Ovary (tissue), 9 donors: ENCODE results near the gene RPS6KA5. TPM values are rescaled to one million over a fixed set of nuclear protein-coding genes. Genes with fewer than 3 reads are reported as not detected.

Source experiments
- DNase-seq, 5 donors: peaks; one replicate each; pipeline ENCODE4 v3.0.0-alpha.2; 2019 to 2020
- H3K27ac ChIP-seq, 2 donors: fragments of 200-600 bp; one replicate each; pipeline versions ENCODE4 v1.5.1 to v1.8.0; 2019 to 2022
- H3K27me3 ChIP-seq: fragments of 200-600 bp; one replicate; pipeline ENCODE4 v1.8.0; 2022
- H3K36me3 ChIP-seq: fragments of 200-600 bp; sonication (generic); one replicate; pipeline ENCODE4 v1.5.1; 2019
- H3K4me1 ChIP-seq: one replicate; pipeline ENCODE4 v1.8.1; 2013; ENCODE audit warnings: mild to moderate bottlenecking, moderate library complexity; ENCODE audit not compliant: insufficient read depth
- H3K4me3 ChIP-seq: fragments of 200-600 bp; sonication (generic); one replicate; pipeline ENCODE4 v1.5.1; 2017
- H3K9me3 ChIP-seq, 2 donors: fragments of 200-600 bp in 1 of 2; sonication (generic) in 1 of 2; one replicate each; pipeline versions ENCODE4 v1.5.1 to v1.8.1; 2013 to 2019; ENCODE audit warnings: mild to moderate bottlenecking in 1 of 2, moderate library complexity in 1 of 2
- CTCF ChIP-seq, 3 donors: fragments of 450-650 bp in 2 of 3; fragments of 200-600 bp in 1 of 3; IDR thresholded peaks; one replicate each; pipeline versions ENCODE4 v1.5.1 to v1.8.0; 2016 to 2022; ENCODE audit warnings: antibody characterized with exemption in 3 of 3, mild to moderate bottlenecking in 1 of 3
- EP300 ChIP-seq: sonication (generic); formaldehyde crosslinking; IDR thresholded peaks from one replicate; pipeline ENCODE4 v1.6.1; 2017; ENCODE audit warnings: antibody characterized with exemption
- POLR2A ChIP-seq: fragments of 450-650 bp; IDR thresholded peaks from one replicate; pipeline ENCODE4 v1.6.1; 2017; ENCODE audit warnings: antibody characterized with exemption, mild to moderate bottlenecking, moderate library complexity
- WGBS, 3 donors: extraction: QIAGEN DNeasy Blood & Tissue Kit in 1 of 3; methylation state at CpG; one replicate each; pipeline versions ENCODE4 v1.1.5 to v1.1.7; 2013 to 2017; 5-methylcytosine and 5-hydroxymethylcytosine counted together
- intact Hi-C, 4 donors: fragments of 100-400 bp; cut with DNase I; formaldehyde crosslinking; loops; one replicate each; pipeline versions ENCODE4 v1.11.0 to v1.15.1; 2022 to 2023
- polyA plus RNA-seq, 2 donors: library from polyadenylated mRNA; stranded (reverse); fragments of 200-250 nt in 1 of 2; fragments of 350-450 nt in 1 of 2; fragmentation: Illumina TruSeq in 1 of 2; extraction: RNeasy Lipid Tissue Mini Kit (QIAGEN cat#74804) in 1 of 2; gene quantifications; one replicate each; pipeline ENCODE4 v1.2.3, GENCODE V29; 2013 to 2014
- total RNA-seq, 7 donors: library from RNA; depleted of rRNA in 2 of 7; stranded (reverse); fragments of >200 nt in 2 of 7; fragmentation: NEBNext Ultra II Directional in 3 of 7; extraction: Animal tissue kit (Norgen Biotek cat#: 25700) in 3 of 7; gene quantifications; one replicate each; pipeline versions ENCODE4 v1.1.0 to v1.2.4, GENCODE V29; 2016 to 2023
- donor health status: DM: no; HTN: no; CAD: no; lungs with moderate emphysema.
- donor health status: DM: no; HTN: no; CAD: no.
- donor health status: Bipolar disorder and iron deficiency.
- donor health status: DM: yes; HTN: yes; CAD: no.
- donor health status: DM: no; HTN: no; CAD: no.
- donor health status: DM: yes; HTN: yes; CAD: no.

Gene RPS6KA5
- total and polyA plus RNA-seq, 9 donors, result 3.8 to 19.0 (median 8.4) TPM

- TF ChIP-seq POLR2A (no peak), EP300 (no peak), CTCF (IDR thresholded peaks at IDR 0.05) (no peak)
Observed at GRCh38 chr14:90880282-90880681, 180.2 kb downstream of the RPS6KA5 start.

GRCh38 chr14:90874599-90874998, 185.8 kb downstream of the RPS6KA5 start:
- H3K4me3 ChIP-seq, result no peak overlapping the region
- H3K9me3 ChIP-seq, result no peaks in the 10 kb centered on the region
- no peak for DNase-seq
- no peaks in the 10 kb centered on the region for H3K27me3 ChIP-seq
- intact Hi-C loops, result no loop called here
- no peak for TF ChIP-seq POLR2A
- TF ChIP-seq EP300, result no peak
- TF ChIP-seq CTCF (IDR thresholded peaks at IDR 0.05), result no peak
- WGBS, 3 donors, result 92 to 96% (median 95%) methylated on average over 5 of the region's 5 CpGs
- no peaks in the 10 kb centered on the region for H3K4me1 ChIP-seq
- H3K27ac ChIP-seq, result no peak overlapping the region
- no peaks in the 10 kb centered on the region for H3K36me3 ChIP-seq

More at GRCh38 chr14:90880282-90880681, 180.2 kb downstream of the RPS6KA5 start:
- Histone ChIP-seq H3K36me3 (no peaks in the 10 kb centered on the region), H3K27me3 (no peaks in the 10 kb centered on the region), H3K27ac (no peak overlapping the region), H3K4me3 (no peak overlapping the region), H3K9me3 (no peaks in the 10 kb centered on the region), H3K4me1 (no peaks in the 10 kb centered on the region)
- intact Hi-C loops, result no loop called here
- 95 to 99% (median 98%) methylated on average over 2 of the region's 2 CpGs for WGBS, 3 donors
- DNase-seq, result no peak

GRCh38 chr14:90871605-90872233, 188.7 kb downstream of the RPS6KA5 start:
- 83 to 88% (median 88%) methylated on average over 9 of the region's 9 CpGs for WGBS, 3 donors
- no peak for TF ChIP-seq EP300
- no peak for TF ChIP-seq CTCF (IDR thresholded peaks at IDR 0.05)
- TF ChIP-seq POLR2A, result no peak
- Histone ChIP-seq H3K27ac (no peak overlapping the region), H3K9me3 (no peaks in the 10 kb centered on the region), H3K36me3 (no peaks in the 10 kb centered on the region), H3K27me3 (no peaks in the 10 kb centered on the region), H3K4me1 (no peaks in the 10 kb centered on the region), H3K4me3 (no peak overlapping the region)
- DNase-seq, result no peak
- intact Hi-C loops, result no loop called here

- intact Hi-C loops, result no loop called here
- Histone ChIP-seq H3K27me3 (no peaks in the 10 kb centered on the region), H3K9me3 (no peaks in the 10 kb centered on the region), H3K36me3 (no peaks in the 10 kb centered on the region), H3K4me1 (no peaks in the 10 kb centered on the region), H3K4me3 (no peak overlapping the region), H3K27ac (no peak overlapping the region)
- TF ChIP-seq EP300 (no peak), CTCF (IDR thresholded peaks at IDR 0.05) (no peak), POLR2A (no peak)
- WGBS, 3 donors, result 62 to 74% (median 64%) methylated on average over 1 of the region's 1 CpG
- no peak for DNase-seq
Observed at GRCh38 chr14:90870950-90871604, 189.4 kb downstream of the RPS6KA5 start.
